ENCODE results near the gene FBRSL1. TPM values are rescaled to one million over a fixed set of nuclear protein-coding genes. Genes with fewer than 3 reads are reported as not detected.
A peak's percentile ranks its signal among the peaks of the same experiment; 100 is the strongest.

The FBRSL1 gene
- total and polyA plus RNA-seq, 5 experiments from 2014 or later = 0.38 to 101 (median 1.0) TPM

- no peak for DNase-seq
- Mint-ChIP-seq H3K9me3 (no peaks in the 10 kb centered on the region), H3K27ac (peak overlapping the region in 2 of 10 donors; percentile 16 to 52), H3K4me1 (peaks cover 14 to 57% (median 41%) of the 10 kb centered on the region in 4 donors), H3K27me3 (no peaks in the 10 kb centered on the region), H3K4me3 (no peak overlapping the region), H3K36me3 (no peaks in the 10 kb centered on the region)
- no peak for ATAC-seq
- POLR2A ChIA-PET = interaction anchor here (1.0 to 1.7 kb wide), 4 partner anchors 31 to 51 kb away, joined by 3 to 4 read pairs (median 4); no protein-coding TSS in a partner anchor
These were observed 8.6 kb upstream of the FBRSL1 start for GRCh38 chr12:132481345-132481744.

GRCh38 chr12:132481771-132482745 is 7.9 kb upstream of the FBRSL1 start:
- peak overlapping the region in 2 of 10 donors; percentile 16 to 52 for H3K27ac Mint-ChIP-seq
- no peak for ATAC-seq
- H3K36me3 Mint-ChIP-seq = no peaks in the 10 kb centered on the region
- no peaks in the 10 kb centered on the region for H3K9me3 Mint-ChIP-seq
- H3K4me3 Mint-ChIP-seq = no peak overlapping the region
- H3K4me1 Mint-ChIP-seq = peaks cover 17 to 55% (median 41%) of the 10 kb centered on the region in 4 donors
- H3K27me3 Mint-ChIP-seq = no peaks in the 10 kb centered on the region
- POLR2A ChIA-PET = interaction anchor here (0.7 to 1.7 kb wide), 5 partner anchors 14 to 51 kb away, joined by 3 to 5 read pairs (median 3); no protein-coding TSS in a partner anchor
- DNase-seq = no peak

DNA sequence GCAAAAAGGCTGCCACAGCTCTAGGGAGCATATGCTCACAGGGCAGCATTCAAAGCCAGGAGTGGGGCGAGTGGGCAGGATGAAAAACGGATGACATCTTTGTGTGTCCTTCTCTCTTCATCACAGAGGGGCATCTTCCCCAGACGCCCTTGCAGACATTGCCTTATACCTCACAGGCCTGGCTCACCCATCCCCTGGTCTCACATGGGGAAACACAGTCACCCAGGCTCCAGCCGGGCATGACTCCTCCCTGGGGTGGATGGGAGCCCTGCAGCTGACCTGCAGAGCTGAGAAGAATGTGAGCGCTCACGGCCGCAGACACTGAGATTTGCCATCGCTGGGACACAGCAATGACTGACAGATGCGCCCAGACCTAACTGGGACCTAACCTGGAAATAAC is 7.2 kb upstream of the FBRSL1 start:
- H3K4me3 Mint-ChIP-seq = no peak overlapping the region
- no peak for ATAC-seq
- no peaks in the 10 kb centered on the region for H3K36me3 Mint-ChIP-seq
- H3K9me3 Mint-ChIP-seq = no peaks in the 10 kb centered on the region
- H3K4me1 Mint-ChIP-seq = peaks cover 21 to 57% (median 43%) of the 10 kb centered on the region in 4 donors
- no peaks in the 10 kb centered on the region for H3K27me3 Mint-ChIP-seq
- no peak for DNase-seq
- H3K27ac Mint-ChIP-seq = no peak overlapping the region
- POLR2A ChIA-PET = interaction anchor here (0.7 to 1.7 kb wide), 4 partner anchors 15 to 52 kb away, joined by 3 to 5 read pairs (median 4); no protein-coding TSS in a partner anchor

DNA sequence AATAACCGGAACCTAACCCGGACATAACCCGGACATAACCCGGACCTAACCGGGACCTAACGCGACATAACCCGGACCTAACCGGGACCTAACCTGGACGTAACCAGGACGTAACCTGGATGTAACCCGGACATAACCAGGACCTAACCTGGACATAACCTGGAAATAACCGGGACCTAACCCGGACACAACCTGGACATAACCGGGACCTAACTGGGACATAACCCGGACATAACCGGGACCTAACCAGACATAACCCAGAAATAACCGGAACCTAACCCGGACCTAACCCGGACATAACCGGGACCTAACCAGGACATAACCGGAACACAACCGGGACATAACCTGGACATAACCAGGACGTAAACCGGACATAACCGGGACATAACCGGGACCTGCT is 6.7 kb upstream of the FBRSL1 start:
- Mint-ChIP-seq H3K9me3 (no peaks in the 10 kb centered on the region), H3K36me3 (no peaks in the 10 kb centered on the region), H3K27me3 (no peaks in the 10 kb centered on the region), H3K4me1 (peaks cover 23 to 59% (median 44%) of the 10 kb centered on the region in 4 donors), H3K27ac (peak overlapping the region in 1 of 10 donors; percentile 44), H3K4me3 (no peak overlapping the region)
- DNase-seq (no peak), ATAC-seq (no peak)
- POLR2A ChIA-PET = interaction anchor here (1.7 kb wide), 1 partner anchor 36 kb away, joined by 5 read pairs; no protein-coding TSS in a partner anchor

DNA sequence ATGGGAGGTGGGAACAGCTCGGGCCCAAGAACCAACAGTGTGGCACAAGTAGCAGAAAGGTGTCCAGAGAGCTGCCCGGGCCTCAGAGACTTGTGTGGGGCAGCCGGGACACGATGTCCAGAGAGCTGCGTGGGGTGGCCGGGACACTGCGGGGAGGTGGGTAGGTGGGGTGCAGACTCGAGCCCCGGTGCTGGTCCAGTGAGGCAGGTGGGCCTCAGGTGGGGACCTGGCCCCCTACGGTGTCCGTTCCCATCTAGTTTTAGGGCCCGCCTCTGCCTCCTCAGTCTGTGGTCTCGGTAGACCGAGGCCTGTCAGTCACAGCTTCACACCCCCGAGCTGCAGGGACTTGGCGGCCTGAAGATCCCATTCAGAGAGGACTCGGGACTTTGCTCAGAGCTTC is 6.3 kb upstream of the FBRSL1 start:
- POLR2A ChIA-PET = interaction anchor here (0.9 to 1.7 kb wide), 2 partner anchors 8 to 37 kb away, joined by 3 to 5 read pairs; no protein-coding TSS in a partner anchor
- DNase-seq (no peak), ATAC-seq (no peak)
- Mint-ChIP-seq H3K27ac (peak overlapping the region in 1 of 10 donors; percentile 44), H3K27me3 (no peaks in the 10 kb centered on the region), H3K4me1 (peaks cover 26 to 61% (median 46%) of the 10 kb centered on the region in 4 donors), H3K9me3 (no peaks in the 10 kb centered on the region), H3K36me3 (no peaks in the 10 kb centered on the region), H3K4me3 (no peak overlapping the region)

- Mint-ChIP-seq H3K27me3 (no peaks in the 10 kb centered on the region), H3K4me1 (peaks cover 28 to 64% (median 48%) of the 10 kb centered on the region in 4 donors), H3K4me3 (no peak overlapping the region), H3K27ac (no peak overlapping the region), H3K9me3 (no peaks in the 10 kb centered on the region), H3K36me3 (no peaks in the 10 kb centered on the region)
- POLR2A ChIA-PET = interaction anchor here (0.9 to 5.0 kb wide), 2 partner anchors 7 to 9 kb away, joined by 3 to 111 read pairs; no protein-coding TSS in a partner anchor
- DNase-seq (no peak), ATAC-seq (no peak)
These were observed 5.6 kb upstream of the FBRSL1 start for GRCh38 chr12:132484183-132484890.

GRCh38 chr12:132484891-132485441 is 5.0 kb upstream of the FBRSL1 start:
- H3K4me1 Mint-ChIP-seq = peaks cover 24 to 61% (median 43%) of the 10 kb centered on the region in 4 donors
- peak overlapping the region in 2 of 10 donors; percentile 13 to 93 for H3K27ac Mint-ChIP-seq
- H3K9me3 Mint-ChIP-seq = no peaks in the 10 kb centered on the region
- POLR2A ChIA-PET = interaction anchor here (1.1 to 5.0 kb wide), 3 partner anchors 7 to 34 kb away, joined by 3 to 111 read pairs (median 3); no protein-coding TSS in a partner anchor
- no peaks in the 10 kb centered on the region for H3K27me3 Mint-ChIP-seq
- H3K36me3 Mint-ChIP-seq = no peaks in the 10 kb centered on the region
- no peak for DNase-seq
- no peak overlapping the region for H3K4me3 Mint-ChIP-seq
- ATAC-seq = no peak

DNA sequence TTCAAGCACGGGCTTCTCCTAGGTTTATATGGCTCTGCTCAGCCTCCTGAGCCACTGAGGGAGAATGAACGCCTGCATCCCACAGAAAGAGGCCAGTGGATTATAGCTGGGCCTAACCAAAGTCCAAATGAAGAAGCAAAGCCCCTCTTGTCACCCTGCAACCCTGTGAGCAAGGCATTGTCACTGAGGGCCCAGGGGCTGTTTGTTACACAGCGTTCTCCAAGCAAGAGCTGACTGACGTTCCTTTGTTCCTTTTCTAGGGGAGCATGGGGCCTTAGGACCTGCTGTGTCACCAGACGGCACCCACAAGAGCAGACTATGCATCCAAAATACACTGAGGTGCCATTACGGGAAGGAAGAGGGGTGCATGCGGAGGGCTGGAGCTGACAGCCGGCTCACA is 4.3 kb upstream of the FBRSL1 start:
- peak overlapping the region in 7 of 10 donors; percentile 38 to 93 (median 79) for H3K27ac Mint-ChIP-seq
- POLR2A ChIA-PET = interaction anchor here (0.6 to 5.0 kb wide), 6 partner anchors 8 to 57 kb away, joined by 3 to 111 read pairs (median 3); no protein-coding TSS in a partner anchor

GRCh38 chr12:132486168-132486567 is 3.8 kb upstream of the FBRSL1 start:
- no peaks in the 10 kb centered on the region for H3K27me3 Mint-ChIP-seq
- H3K4me1 Mint-ChIP-seq = peaks cover 26 to 58% (median 46%) of the 10 kb centered on the region in 4 donors
- H3K4me3 Mint-ChIP-seq = peak overlapping the region in 7 of 10 donors; percentile 12 to 78 (median 56)
- H3K9me3 Mint-ChIP-seq = no peaks in the 10 kb centered on the region
- peak overlapping the region in 9 of 10 donors; percentile 44 to 93 (median 82) for H3K27ac Mint-ChIP-seq
- H3K36me3 Mint-ChIP-seq = no peaks in the 10 kb centered on the region
- DNase-seq (no peak), ATAC-seq (no peak)
- POLR2A ChIA-PET = interaction anchor here (0.6 to 5.0 kb wide), 10 partner anchors 8 to 69 kb away, joined by 3 to 111 read pairs (median 3); no protein-coding TSS in a partner anchor

More for the DNA sequence above, 4.3 kb upstream of the FBRSL1 start:
- ATAC-seq (no peak), DNase-seq (no peak)
- H3K36me3 Mint-ChIP-seq = no peaks in the 10 kb centered on the region
- H3K4me1 Mint-ChIP-seq = peaks cover 24 to 58% (median 43%) of the 10 kb centered on the region in 4 donors
- H3K27me3 Mint-ChIP-seq = no peaks in the 10 kb centered on the region
- H3K4me3 Mint-ChIP-seq = peak overlapping the region in 4 of 10 donors; percentile 22 to 78 (median 53)
- H3K9me3 Mint-ChIP-seq = no peaks in the 10 kb centered on the region

DNA sequence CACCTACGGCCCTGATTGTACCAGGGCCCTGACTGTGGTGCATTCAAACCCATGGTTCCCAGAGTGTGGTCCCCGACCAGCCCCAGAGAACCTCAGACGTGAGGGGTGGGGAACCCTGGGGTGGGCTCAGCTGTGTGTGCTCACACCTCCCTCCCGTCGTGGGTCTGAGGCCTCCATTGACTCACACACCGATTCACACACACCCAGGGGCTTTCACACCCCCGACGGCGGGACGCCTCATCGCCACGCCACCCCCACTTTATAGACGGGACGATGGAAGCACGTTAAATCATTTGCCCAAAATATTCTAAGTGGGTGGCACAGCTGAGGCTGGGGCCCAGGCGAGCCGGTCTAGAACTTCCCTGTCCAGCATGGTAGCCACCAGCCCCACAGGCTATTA is 3.4 kb upstream of the FBRSL1 start:
- no peaks in the 10 kb centered on the region for H3K9me3 Mint-ChIP-seq
- no peak for DNase-seq
- H3K27ac Mint-ChIP-seq = peak overlapping the region in 9 of 10 donors; percentile 27 to 99 (median 93)
- H3K27me3 Mint-ChIP-seq = no peaks in the 10 kb centered on the region
- POLR2A ChIA-PET = interaction anchor here (0.7 to 5.0 kb wide), 9 partner anchors 9 to 70 kb away, joined by 3 to 111 read pairs (median 3); no protein-coding TSS in a partner anchor
- peaks cover 28 to 58% (median 48%) of the 10 kb centered on the region in 4 donors for H3K4me1 Mint-ChIP-seq
- H3K36me3 Mint-ChIP-seq = no peaks in the 10 kb centered on the region
- H3K4me3 Mint-ChIP-seq = peak overlapping the region in 6 of 10 donors; percentile 24 to 95 (median 82)
- ATAC-seq = no peak

DNA sequence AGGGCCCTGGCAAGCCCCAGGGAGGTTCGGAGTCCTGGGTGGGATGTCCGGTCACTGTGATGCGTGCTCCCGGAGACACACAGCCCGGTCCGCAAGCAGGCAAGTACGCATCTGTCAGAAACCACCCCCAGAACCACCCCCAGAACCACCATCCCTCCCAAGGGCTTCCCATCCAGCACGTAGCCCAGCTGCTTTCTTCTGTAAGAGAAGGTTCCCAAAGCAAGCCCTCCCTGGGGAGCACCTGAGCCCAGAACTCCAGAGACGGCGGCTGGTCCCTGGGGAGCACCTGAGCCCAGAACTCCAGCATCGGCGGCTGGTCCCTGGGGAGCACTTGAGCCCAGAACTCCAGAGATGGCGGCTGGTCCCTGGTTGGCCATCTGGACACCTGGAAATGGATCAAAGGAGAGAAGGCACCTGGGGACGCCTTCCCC is 2.6 kb upstream of the FBRSL1 start:
- POLR2A ChIA-PET = interaction anchor here (0.7 to 5.0 kb wide), 7 partner anchors 10 to 244 kb away, joined by 3 to 111 read pairs (median 3); no protein-coding TSS in a partner anchor
- Mint-ChIP-seq H3K27me3 (no peaks in the 10 kb centered on the region), H3K27ac (peak overlapping the region in 9 of 10 donors; percentile 92 to 99 (median 95)), H3K36me3 (peaks cover 0 to 1% (median 0%) of the 10 kb centered on the region in 3 donors), H3K4me3 (peak overlapping the region in 9 of 10 donors; percentile 2 to 96 (median 88)), H3K9me3 (no peaks in the 10 kb centered on the region), H3K4me1 (peaks cover 32 to 59% (median 54%) of the 10 kb centered on the region in 4 donors)
- no peak for DNase-seq
- no peak for ATAC-seq

Data from naive thymus-derived CD8-positive, alpha-beta T cell (primary cell).